H9 (cell line): ENCODE measurements around the gene IL36RN. TPM values are rescaled to one million over a fixed set of nuclear protein-coding genes. Genes with fewer than 3 reads are reported as not detected.

Experiments
- DNase-seq: peaks from one replicate; pipeline ENCODE4 v3.0.0-alpha.2; 2017
- H2AFZ ChIP-seq: one replicate; pipeline ENCODE4 v1.6.1; 2013; ENCODE audit warnings: mild to moderate bottlenecking, low read length, control low read depth, moderate library complexity
- H2AK5ac ChIP-seq: 2 replicates; pipeline ENCODE4 v1.6.1; 2013; ENCODE audit warnings: low read length, control low read depth, mixed read lengths; ENCODE audit not compliant: insufficient read length
- H2BK120ac ChIP-seq: one replicate; pipeline ENCODE4 v1.6.1; 2013; ENCODE audit warnings: low read depth, mild to moderate bottlenecking, low read length, control low read depth, inconsistent platforms; ENCODE audit not compliant: poor library complexity, severe bottlenecking
- H2BK12ac ChIP-seq: 2 replicates; pipeline ENCODE4 v1.6.1; 2013; ENCODE audit warnings: low read length, control low read depth, mixed read lengths, low read depth; ENCODE audit not compliant: insufficient read length
- H2BK15ac ChIP-seq: 2 replicates; pipeline ENCODE4 v1.6.1; 2013; ENCODE audit warnings: low read depth, low read length, control low read depth
- H2BK20ac ChIP-seq: one replicate; pipeline ENCODE4 v1.6.1; 2013; ENCODE audit warnings: low read depth, mild to moderate bottlenecking, low read length, control low read depth, inconsistent platforms; ENCODE audit not compliant: poor library complexity, severe bottlenecking
- H2BK5ac ChIP-seq: 2 replicates; pipeline ENCODE4 v1.6.1; 2013; ENCODE audit warnings: low read length, control low read depth, mixed read lengths; ENCODE audit not compliant: insufficient read length
- H3K14ac ChIP-seq: 2 replicates; pipeline ENCODE4 v1.6.1; 2013; ENCODE audit warnings: low read length, control low read depth; ENCODE audit not compliant: insufficient read depth
- H3K18ac ChIP-seq: 2 replicates; pipeline ENCODE4 v1.6.1; 2013; ENCODE audit warnings: low read depth, mild to moderate bottlenecking, mixed read lengths, low read length, control low read depth; ENCODE audit not compliant: insufficient read length
- H3K23ac ChIP-seq: 2 replicates; pipeline ENCODE4 v1.6.1; 2013; ENCODE audit warnings: low read length, control low read depth, mixed read lengths, low read depth; ENCODE audit not compliant: insufficient read length
- H3K23me2 ChIP-seq: 2 replicates; pipeline ENCODE4 v1.6.1; 2013; ENCODE audit warnings: low read depth, mild to moderate bottlenecking, mixed read lengths, low read length, control low read depth; ENCODE audit not compliant: insufficient read length, poor library complexity, severe bottlenecking
- H3K27ac ChIP-seq: 2 replicates; pipeline ENCODE4 v1.5.1; 2013; ENCODE audit warnings: low read length, control low read depth, mixed read lengths, low read depth; ENCODE audit not compliant: insufficient read length
- H3K27me3 ChIP-seq: 2 replicates; pipeline ENCODE4 v1.6.1; 2013; ENCODE audit warnings: low read length, control low read depth, inconsistent platforms; ENCODE audit not compliant: insufficient read depth
- H3K4ac ChIP-seq: 2 replicates; pipeline ENCODE4 v1.6.1; 2013; ENCODE audit warnings: low read depth, mild to moderate bottlenecking, control low read depth, inconsistent platforms, low read length, moderate library complexity
- H3K4me1 ChIP-seq: 2 replicates; pipeline ENCODE4 v1.6.1; 2013; ENCODE audit warnings: low read length, control low read depth, inconsistent platforms; ENCODE audit not compliant: insufficient read depth
- H3K4me2 ChIP-seq: 2 replicates; pipeline ENCODE4 v1.6.1; 2013; ENCODE audit warnings: low read length, control low read depth, mixed read lengths; ENCODE audit not compliant: insufficient read length, insufficient read depth
- H3K56ac ChIP-seq: 2 replicates; pipeline ENCODE4 v1.6.1; 2013; ENCODE audit warnings: low read depth, mild to moderate bottlenecking, mixed read lengths, low read length, control low read depth; ENCODE audit not compliant: insufficient read length
- H3K79me1 ChIP-seq: 2 replicates; pipeline ENCODE4 v1.6.1; 2013; ENCODE audit warnings: low read depth, mild to moderate bottlenecking, moderate library complexity, low read length, control low read depth, inconsistent platforms; ENCODE audit not compliant: insufficient read depth, poor library complexity, severe bottlenecking
- H3K79me2 ChIP-seq: 2 replicates; pipeline ENCODE4 v1.6.1; 2013; ENCODE audit warnings: low read length, control low read depth, inconsistent platforms; ENCODE audit not compliant: insufficient read depth
- H3K9ac ChIP-seq: 2 replicates; pipeline ENCODE4 v1.6.1; 2013; ENCODE audit warnings: low read length, control low read depth, mixed read lengths; ENCODE audit not compliant: insufficient read length; ENCODE audit errors: extremely low read depth
- H3K9me3 ChIP-seq: one replicate; pipeline ENCODE4 v1.6.1; 2013; ENCODE audit warnings: low read depth, low read length, inconsistent platforms; ENCODE audit not compliant: control insufficient read depth
- H3T11ph ChIP-seq: one replicate; pipeline ENCODE4 v1.6.1; 2013; ENCODE audit warnings: mild to moderate bottlenecking, low read length, control low read depth, inconsistent platforms
- H4K20me1 ChIP-seq: one replicate; pipeline ENCODE4 v1.6.1; 2013; ENCODE audit not compliant: control insufficient read depth, insufficient read length, insufficient read depth
- H4K5ac ChIP-seq: 2 replicates; pipeline ENCODE4 v1.6.1; 2013; ENCODE audit warnings: low read depth, mild to moderate bottlenecking, mixed read lengths, low read length, control low read depth; ENCODE audit not compliant: insufficient read length
- H4K8ac ChIP-seq: replicated peaks from 2 replicates; pipeline ENCODE4 v1.6.1; 2013; ENCODE audit warnings: low read length, control low read depth, mixed read lengths, low read depth; ENCODE audit not compliant: insufficient read length
- H4K91ac ChIP-seq: 2 replicates; pipeline ENCODE4 v1.6.1; 2013; ENCODE audit warnings: low read depth, mild to moderate bottlenecking, moderate library complexity, mixed read lengths, low read length, control low read depth; ENCODE audit not compliant: insufficient read length
- H3K27ac Mint-ChIP-seq, 3 experiments: 2 replicates in 2 of 3; 3 replicates in 1 of 3; pipeline ENCODE4 v1.8.0; 2020 to 2021; ENCODE audit warnings: mixed read lengths in 3 of 3, mild to moderate bottlenecking in 1 of 3, moderate library complexity in 1 of 3
- H3K27me3 Mint-ChIP-seq: 2 replicates; pipeline ENCODE4 v1.8.0; 2021; ENCODE audit warnings: low read depth, mild to moderate bottlenecking, moderate library complexity, mixed read lengths
- H3K36me3 Mint-ChIP-seq, 3 experiments: 2 replicates in 2 of 3; 3 replicates in 1 of 3; pipeline ENCODE4 v1.8.0; 2020 to 2021; ENCODE audit warnings: low read depth in 3 of 3, mixed read lengths in 3 of 3; ENCODE audit not compliant: insufficient read depth in 1 of 3
- H3K4me1 Mint-ChIP-seq, 2 experiments: 2 replicates each; pipeline ENCODE4 v1.8.0; 2020; ENCODE audit warnings: mixed read lengths in 2 of 2
- H3K4me3 Mint-ChIP-seq, 2 experiments: 2 replicates in 1 of 2; 3 replicates in 1 of 2; pipeline ENCODE4 v1.8.0; 2020 to 2021; ENCODE audit warnings: mild to moderate bottlenecking in 2 of 2, mixed read lengths in 2 of 2, moderate library complexity in 1 of 2
- H3K9me3 Mint-ChIP-seq, 2 experiments: 2 replicates in 1 of 2; 3 replicates in 1 of 2; pipeline ENCODE4 v1.8.0; 2020; ENCODE audit warnings: mild to moderate bottlenecking in 2 of 2, mixed read lengths in 2 of 2, moderate library complexity in 1 of 2
- WGBS: extraction: QIAGEN DNeasy Blood & Tissue Kit; methylation state at CpG from one replicate; pipeline ENCODE4 v1.1.7; 2013; ENCODE audit warnings: missing lambda C conversion rate, low lambda C conversion rate, mixed read lengths; ENCODE audit not compliant: insufficient read length; ENCODE audit errors: extremely low coverage; 5-methylcytosine and 5-hydroxymethylcytosine counted together
- total RNA-seq: library from RNA; stranded (reverse); gene quantifications from 2 replicates; pipeline ENCODE4 v1.2.1, GENCODE V29; 2021
- TF ChIP-seq, protein P1 (sequence below): fragments of 200-600 bp; sonication (generic); conservative IDR thresholded peaks from 3 replicates; pipeline ENCODE4 v1.8.0; 2021; ENCODE audit warnings: antibody characterized with exemption, mild to moderate bottlenecking

Gene IL36RN
- total RNA-seq, 1 experiment from 2014 or later = not detected

DNA sequence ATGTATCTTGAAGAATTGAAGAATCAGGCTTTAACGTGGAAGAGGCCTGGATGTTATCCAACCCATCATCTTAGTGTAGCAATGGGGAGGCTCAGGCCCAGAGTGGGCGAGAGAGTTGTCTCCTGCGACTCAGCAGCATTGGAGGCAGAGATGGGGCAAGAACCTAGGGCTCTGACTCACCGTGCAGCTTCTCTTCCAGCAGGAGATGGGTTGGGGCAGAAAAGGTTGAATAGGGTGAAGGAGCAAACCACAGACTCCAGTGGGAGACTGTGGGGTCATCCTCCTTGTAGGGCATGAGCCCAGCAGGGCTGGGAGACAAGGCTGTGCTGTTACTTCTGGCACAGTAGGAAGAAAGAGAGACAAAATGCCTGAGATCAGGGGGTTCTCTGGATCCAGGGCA lies 1.4 kb downstream of the IL36RN start:
- H3K27ac Mint-ChIP-seq = no peak overlapping the region
- Histone ChIP-seq H3K9me3 (peaks cover 7% of the 10 kb centered on the region), H2AK5ac (no peak overlapping the region), H2BK12ac (no peak overlapping the region), H3T11ph (no peak overlapping the region), H3K27ac (no peak overlapping the region), H4K5ac (no peak overlapping the region), H2BK120ac (no peak overlapping the region), H3K56ac (no peak overlapping the region), H2AFZ (no peak overlapping the region), H3K4me1 (no peaks in the 10 kb centered on the region), H4K8ac (no peak overlapping the region), H4K20me1 (no peaks in the 10 kb centered on the region), H2BK5ac (no peak overlapping the region), H3K23me2 (no peaks in the 10 kb centered on the region), H4K91ac (no peak overlapping the region), H3K14ac (no peak overlapping the region), H3K9ac (no peak overlapping the region), H2BK20ac (no peak overlapping the region), H3K27me3 (peaks cover 2% of the 10 kb centered on the region; the same call in 1 of the 2 replicates), H3K79me1 (no peaks in the 10 kb centered on the region), H3K4ac (no peak overlapping the region), H3K4me2 (no peak overlapping the region), H3K79me2 (no peaks in the 10 kb centered on the region), H3K23ac (no peak overlapping the region), H3K18ac (no peak overlapping the region), H2BK15ac (no peak overlapping the region)
- H3K36me3 Mint-ChIP-seq = peaks cover 0 to 3% (median 2%) of the 10 kb centered on the region in 3 experiments; a peak in 3 of 7 replicates
- peaks cover 20 to 50% of the 10 kb centered on the region in 2 experiments for H3K9me3 Mint-ChIP-seq
- no peaks in the 10 kb centered on the region for H3K4me1 Mint-ChIP-seq
- peaks cover 81% of the 10 kb centered on the region for H3K27me3 Mint-ChIP-seq
- no peak overlapping the region for H3K4me3 Mint-ChIP-seq
- DNase-seq = no peak
- TF ChIP-seq, protein P1, sequence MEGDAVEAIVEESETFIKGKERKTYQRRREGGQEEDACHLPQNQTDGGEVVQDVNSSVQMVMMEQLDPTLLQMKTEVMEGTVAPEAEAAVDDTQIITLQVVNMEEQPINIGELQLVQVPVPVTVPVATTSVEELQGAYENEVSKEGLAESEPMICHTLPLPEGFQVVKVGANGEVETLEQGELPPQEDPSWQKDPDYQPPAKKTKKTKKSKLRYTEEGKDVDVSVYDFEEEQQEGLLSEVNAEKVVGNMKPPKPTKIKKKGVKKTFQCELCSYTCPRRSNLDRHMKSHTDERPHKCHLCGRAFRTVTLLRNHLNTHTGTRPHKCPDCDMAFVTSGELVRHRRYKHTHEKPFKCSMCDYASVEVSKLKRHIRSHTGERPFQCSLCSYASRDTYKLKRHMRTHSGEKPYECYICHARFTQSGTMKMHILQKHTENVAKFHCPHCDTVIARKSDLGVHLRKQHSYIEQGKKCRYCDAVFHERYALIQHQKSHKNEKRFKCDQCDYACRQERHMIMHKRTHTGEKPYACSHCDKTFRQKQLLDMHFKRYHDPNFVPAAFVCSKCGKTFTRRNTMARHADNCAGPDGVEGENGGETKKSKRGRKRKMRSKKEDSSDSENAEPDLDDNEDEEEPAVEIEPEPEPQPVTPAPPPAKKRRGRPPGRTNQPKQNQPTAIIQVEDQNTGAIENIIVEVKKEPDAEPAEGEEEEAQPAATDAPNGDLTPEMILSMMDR = no peak
- no CpG with 5 or more reads among the region's 4 CpGs for WGBS
